SH-SY5Y (cell line): ENCODE results near the gene NABP1.

Source experiments
- GATA2 ChIP-seq: IDR thresholded peaks from 2 replicates; pipeline ENCODE4 v1.6.1; 2011; ENCODE audit warnings: mild to moderate bottlenecking, low read depth, low read length
- GATA3 ChIP-seq: IDR thresholded peaks from 2 replicates; pipeline ENCODE4 v1.6.1; 2011; ENCODE audit warnings: low read depth, mild to moderate bottlenecking, low read length, moderate library complexity

The NABP1 gene

DNA sequence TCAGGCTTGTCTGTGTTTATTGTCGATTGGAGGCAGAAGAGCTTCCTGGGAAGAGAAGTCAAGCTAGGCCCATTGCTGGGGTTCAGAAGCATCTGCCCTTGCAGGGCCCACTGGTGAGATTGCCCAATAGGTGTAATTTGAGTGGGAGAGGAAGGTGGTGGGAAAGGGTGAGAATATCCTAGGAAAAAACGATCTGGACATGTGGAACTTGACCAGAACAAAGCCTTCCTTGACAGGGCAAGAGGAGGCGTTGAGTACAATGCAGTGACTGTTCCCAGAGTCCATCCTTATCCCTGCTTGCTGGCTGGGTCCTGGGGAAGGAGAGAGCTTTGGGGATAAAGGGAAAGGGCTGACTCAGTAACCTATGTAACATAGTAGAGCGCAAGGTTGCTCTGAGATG, 27.1 kb downstream of the NABP1 start:
- TF ChIP-seq GATA3 (no peak), GATA2 (no peak)

DNA sequence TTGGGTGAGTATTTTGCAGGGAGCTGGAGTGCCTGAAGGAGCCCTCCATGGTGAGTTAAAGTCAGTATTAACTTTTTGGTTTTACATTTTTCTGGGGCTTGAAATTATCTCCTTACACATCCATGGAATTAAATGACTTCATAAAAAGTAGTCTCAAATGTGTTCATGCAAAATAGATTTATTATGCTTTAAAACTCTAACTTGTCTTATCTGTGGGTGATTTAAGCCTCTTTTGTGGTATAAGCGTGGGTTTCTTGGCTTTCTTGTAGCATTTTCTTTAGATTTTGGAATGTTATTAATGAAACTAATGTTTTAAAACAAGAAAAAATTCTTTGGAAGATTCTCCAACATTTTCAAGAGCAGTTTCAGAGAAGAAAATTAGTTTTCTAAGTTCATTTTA, 27.8 kb downstream of the NABP1 start:
- TF ChIP-seq GATA2 (no peak), GATA3 (no peak)

DNA sequence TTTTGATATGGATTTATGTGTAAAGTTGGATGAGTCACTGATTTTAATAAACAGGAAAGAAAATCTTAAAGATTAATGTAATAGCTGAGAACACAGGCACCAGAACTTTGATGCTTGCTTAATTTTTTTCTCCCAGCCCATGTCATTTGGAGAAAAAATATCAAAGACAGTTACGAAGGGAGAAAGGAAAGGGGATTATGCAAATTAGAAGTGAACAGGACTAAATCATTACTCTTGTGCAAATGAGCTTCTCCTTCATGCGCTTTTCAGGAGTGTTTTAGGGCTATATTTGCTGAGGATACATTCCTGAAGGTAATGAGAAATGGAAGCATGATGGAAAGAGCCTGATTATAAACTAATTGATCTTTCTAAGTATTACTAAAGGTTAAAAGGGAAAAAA, 28.9 kb downstream of the NABP1 start:
- TF ChIP-seq GATA2 (no peak), GATA3 (no peak)

DNA sequence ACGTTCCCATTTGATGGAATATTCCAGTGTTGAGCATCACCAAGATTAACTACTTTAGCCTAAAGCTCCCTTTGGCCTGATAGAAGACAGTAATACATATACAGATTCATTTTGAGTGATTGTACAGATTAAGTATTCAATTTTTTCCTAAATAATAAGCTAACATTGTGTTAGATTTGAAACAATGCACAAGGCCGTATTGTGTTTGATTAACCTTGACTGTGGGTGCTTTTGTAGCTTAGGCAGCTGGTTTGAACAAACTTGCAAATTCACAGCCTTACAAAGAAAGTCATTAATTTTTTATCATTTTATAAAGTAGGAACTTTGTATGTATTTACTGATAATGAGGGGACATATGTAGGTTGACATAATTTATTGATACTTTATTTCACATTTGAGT, 29.6 kb downstream of the NABP1 start:
- TF ChIP-seq GATA3 (no peak), GATA2 (no peak)

DNA sequence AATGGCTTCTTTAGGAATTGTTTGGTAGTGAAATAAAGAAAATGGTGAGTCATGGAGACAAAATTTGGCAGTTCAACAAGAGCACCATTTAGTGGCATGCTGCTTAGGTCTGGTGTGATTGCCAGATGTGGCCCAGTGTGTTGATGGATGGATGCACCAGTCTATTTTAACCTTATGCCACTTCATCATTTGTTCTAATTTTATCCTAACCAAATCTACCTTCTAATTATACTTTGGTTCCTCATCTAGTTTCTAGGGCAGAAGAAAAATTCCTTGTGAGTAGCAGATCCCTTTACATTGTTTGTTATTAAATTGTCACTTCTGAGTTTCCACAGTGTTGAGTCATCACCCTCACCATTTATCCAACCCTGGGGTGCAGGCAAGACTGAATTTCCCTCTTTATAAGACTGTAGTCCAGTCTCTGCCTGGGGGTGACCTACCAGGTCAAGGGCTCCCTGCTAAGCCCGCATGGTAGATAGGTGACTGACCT, 32.5 kb downstream of the NABP1 start:
- no peak for TF ChIP-seq GATA2
- no peak for TF ChIP-seq GATA3

- TF ChIP-seq GATA2 (no peak), GATA3 (no peak)
Observed at GRCh38 chr2:191711621-191712020, 33.7 kb downstream of the NABP1 start.

- TF ChIP-seq GATA2 (no peak), GATA3 (no peak)
Observed at GRCh38 chr2:191713837-191714236, 35.9 kb downstream of the NABP1 start.

DNA sequence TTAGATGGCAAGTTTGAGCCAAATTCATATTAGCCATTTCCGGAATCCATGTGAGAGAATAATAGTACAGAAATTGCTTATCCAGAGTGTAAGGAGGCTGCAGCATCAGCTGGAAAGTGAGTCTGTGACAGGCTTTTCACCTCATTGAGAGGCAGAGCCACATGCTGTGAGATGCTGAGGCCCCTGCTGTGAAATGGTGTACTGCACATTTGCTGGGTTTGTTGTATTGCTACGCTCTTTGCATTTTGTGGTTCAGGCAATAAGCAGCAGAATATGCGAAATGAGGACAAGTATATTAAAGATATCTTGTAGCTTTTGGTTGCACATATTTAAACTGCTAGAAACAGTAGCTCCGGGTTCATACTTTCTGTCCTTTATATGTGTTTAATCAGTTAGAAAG, 37.0 kb downstream of the NABP1 start:
- no peak for TF ChIP-seq GATA2
- TF ChIP-seq GATA3, result no peak

GRCh38 chr2:191715471-191715870, 37.5 kb downstream of the NABP1 start:
- no peak for TF ChIP-seq GATA2
- TF ChIP-seq GATA3, result no peak

GRCh38 chr2:191719261-191719660, 41.3 kb downstream of the NABP1 start:
- TF ChIP-seq GATA3 (no peak), GATA2 (no peak)

DNA sequence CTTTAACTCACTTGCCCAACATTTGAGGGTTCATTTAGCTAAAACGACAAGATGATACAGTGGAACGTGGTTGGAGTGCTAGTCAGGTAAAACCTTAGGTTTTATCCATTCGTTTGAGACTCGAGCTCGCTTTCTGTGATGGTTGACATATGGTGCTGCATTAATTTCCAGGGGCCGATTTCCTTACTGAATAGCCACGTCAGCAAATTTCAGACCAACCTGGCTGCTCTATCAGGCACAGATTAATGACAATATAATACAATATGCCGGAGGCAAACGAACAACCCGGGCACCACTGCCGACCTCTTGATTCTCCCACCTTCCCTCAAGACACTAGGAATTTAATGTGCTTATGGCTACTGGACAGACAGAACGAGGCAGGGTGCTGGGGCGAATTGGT, 42.0 kb downstream of the NABP1 start:
- no peak for TF ChIP-seq GATA3
- TF ChIP-seq GATA2, result no peak

DNA sequence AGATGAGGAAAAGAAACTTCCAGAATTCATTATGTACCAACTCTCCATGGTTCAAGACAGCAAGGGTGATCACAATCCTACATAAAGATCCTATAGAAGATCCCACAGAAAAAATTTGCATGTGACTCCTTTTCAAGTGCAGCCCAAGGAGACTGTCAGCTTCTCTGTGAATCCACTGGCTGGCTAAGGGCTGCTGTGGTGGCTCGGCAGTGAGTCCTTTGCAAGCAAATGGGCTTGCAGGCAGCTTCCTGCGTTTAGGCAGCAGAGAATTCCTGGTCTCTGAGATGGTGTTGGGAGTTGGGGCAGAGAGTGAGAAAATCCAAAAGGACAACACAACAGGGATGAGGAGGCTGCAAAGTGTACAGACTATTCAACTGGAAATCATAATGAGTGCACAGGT, 43.4 kb downstream of the NABP1 start:
- TF ChIP-seq GATA2, result no peak
- no peak for TF ChIP-seq GATA3

- TF ChIP-seq GATA3 (no peak), GATA2 (no peak)
Observed at GRCh38 chr2:191724015-191724414, 46.1 kb downstream of the NABP1 start.

DNA sequence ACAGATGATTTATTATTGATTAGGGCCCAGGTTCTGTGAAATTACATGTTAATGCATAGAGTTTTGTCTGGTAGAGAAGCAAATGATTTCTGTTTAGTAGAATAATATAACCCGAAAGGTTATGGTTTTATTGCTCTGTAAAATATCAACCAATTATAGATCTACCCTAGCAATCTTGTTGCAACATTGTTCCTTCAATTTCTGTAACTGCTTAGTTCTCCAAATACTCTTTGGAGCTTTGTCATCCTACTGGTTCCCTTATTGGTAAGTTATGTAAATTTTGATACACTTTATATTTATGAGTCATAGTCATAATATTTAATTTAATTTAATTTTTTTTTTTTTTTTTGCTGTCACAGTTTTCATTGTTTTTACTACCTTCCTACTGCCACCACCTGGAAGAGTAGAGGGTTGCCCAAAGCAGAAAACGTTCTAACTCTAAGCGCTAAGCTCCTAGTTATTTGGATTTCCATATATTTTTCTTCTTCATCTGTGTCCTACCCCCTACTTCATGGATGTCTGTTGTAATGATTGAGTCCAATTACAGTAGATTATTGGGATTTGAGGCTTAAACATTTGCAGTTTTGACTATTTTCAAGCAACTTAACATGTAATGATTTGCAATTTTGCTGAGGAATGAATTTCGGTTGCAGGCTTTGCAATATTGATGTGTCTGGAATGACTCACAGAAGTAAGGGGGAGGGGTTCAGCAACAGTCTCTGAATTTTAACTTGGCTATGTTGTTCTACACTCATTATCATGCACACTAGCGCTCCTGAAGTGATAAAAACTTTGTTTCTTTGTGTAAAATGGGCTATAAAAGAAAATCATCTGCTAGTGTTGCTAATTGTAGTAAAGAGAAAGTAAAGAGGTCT, 51.1 kb downstream of the NABP1 start:
- TF ChIP-seq GATA3, result no peak
- no peak for TF ChIP-seq GATA2

- TF ChIP-seq GATA3 (no peak), GATA2 (no peak)
Observed at GRCh38 chr2:191730263-191730662, 52.3 kb downstream of the NABP1 start.
